SK-MEL-5 (cell line): ENCODE measurements around the gene HOXA7. TPM values are rescaled to one million over a fixed set of nuclear protein-coding genes. Genes with fewer than 3 reads are reported as not detected.

ENCODE experiments used
- DNase-seq: peaks from one replicate; pipeline ENCODE4 v3.0.0-alpha.2; 2016; ENCODE audit warnings: low read depth, low spot score
- in situ Hi-C: cut with HindIII; loops from 2 replicates; pipeline ENCODE4 v1.10.0; 2016; ENCODE audit warnings: low sequenced_read_pairs, high pct_unique_total_duplicates, low pct_unique_long_range_greater_than_20kb
- total RNA-seq: library from RNA; depleted of rRNA; stranded (reverse); fragments of >200 nt; shearing (Covaris generic); gene quantifications from 2 replicates; pipeline ENCODE4 v1.2.3, GENCODE V29; 2014

HOXA7 gene
- total RNA-seq, 1 experiment from 2014 or later = not detected

- in situ Hi-C loops = no loop called here
- no peak for DNase-seq
Observed at GRCh38 chr7:27156916-27157701, 634 bp upstream of the HOXA7 start.

DNA sequence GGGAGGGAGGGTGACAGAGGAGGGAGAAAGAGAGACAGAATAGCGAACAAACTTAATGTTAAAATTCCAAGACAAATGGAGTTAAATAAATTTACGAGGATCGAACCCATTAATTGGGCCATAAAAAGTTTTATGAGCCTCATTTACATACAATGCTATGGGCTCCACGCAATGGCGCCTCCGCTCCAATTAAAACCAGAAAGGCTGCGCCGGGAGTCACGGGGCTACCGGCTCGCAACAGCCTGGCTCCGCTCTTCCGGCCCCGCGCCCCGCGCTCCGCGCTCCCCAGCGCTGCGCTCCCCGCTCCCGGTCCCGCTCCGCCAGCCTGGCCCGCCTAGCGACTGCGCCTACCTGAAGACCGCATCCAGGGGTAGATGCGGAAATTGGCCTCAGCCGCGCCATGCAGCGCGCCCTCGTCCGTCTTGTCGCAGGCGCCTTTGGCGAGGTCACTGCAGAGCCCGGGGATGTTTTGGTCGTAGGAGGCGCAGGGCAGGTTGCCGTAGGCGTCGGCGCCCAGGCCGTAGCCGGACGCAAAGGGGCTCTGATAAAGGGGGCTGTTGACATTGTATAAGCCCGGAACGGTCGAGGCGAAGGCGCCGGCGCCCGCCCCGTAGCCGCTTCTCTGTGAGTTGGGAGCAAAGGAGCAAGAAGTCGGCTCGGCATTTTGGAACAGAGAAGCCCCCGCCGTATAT is 513 bp downstream of the HOXA7 start:
- in situ Hi-C loops = no loop called here
- no peak for DNase-seq

DNA sequence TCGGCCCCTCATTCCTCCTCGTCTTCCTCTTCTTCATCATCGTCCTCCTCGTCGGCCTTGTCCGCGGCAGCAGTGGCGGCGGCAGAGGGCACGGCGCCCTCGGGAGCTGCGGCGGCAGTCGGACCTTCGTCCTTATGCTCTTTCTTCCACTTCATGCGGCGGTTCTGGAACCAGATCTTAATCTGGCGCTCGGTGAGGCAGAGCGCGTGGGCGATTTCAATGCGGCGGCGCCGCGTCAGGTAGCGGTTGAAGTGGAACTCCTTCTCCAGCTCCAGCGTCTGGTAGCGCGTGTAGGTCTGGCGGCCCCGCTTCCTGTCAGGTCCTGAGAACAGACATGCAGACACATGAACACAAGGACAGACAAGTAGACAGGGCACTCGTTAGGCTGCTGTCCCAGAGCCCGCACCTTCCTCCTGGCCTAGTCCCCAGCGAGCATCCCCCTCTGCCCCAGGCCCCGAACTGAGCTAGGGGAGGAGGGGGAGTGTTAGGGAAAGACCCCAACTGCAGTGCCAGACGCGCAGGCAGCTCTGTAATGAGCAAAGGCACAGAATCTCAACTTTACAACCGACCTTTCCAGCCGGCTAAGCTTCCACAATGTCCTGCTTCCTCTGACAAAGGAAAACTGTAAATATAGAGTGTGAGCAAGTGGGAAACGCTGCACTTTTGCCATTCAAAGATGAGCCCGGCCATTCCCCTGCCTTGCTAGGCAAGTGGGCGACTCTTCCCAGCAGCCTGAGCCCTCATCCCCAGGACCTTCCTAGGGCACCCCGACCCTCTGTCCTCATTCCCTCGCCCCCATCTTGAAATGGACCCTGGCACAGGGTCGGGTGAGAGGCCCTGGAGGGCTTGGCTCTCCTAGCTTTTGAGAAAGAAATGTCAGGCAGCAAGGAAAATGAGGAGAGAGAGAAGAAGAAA is 1.3 kb downstream of the HOXA7 start:
- DNase-seq = no peak
- in situ Hi-C loops = no loop called here

GRCh38 chr7:27154369-27154768 is 2.1 kb downstream of the HOXA7 start:
- in situ Hi-C loops = no loop called here
- no peak for DNase-seq

- in situ Hi-C loops = no loop called here
Observed at GRCh38 chr7:27153526-27153925, 2.9 kb downstream of the HOXA7 start.

GRCh38 chr7:27152816-27153442 is 3.5 kb downstream of the HOXA7 start:
- in situ Hi-C loops = no loop called here
- DNase-seq = no peak

More at GRCh38 chr7:27153526-27153925, 2.9 kb downstream of the HOXA7 start:
- DNase-seq = no peak

DNA sequence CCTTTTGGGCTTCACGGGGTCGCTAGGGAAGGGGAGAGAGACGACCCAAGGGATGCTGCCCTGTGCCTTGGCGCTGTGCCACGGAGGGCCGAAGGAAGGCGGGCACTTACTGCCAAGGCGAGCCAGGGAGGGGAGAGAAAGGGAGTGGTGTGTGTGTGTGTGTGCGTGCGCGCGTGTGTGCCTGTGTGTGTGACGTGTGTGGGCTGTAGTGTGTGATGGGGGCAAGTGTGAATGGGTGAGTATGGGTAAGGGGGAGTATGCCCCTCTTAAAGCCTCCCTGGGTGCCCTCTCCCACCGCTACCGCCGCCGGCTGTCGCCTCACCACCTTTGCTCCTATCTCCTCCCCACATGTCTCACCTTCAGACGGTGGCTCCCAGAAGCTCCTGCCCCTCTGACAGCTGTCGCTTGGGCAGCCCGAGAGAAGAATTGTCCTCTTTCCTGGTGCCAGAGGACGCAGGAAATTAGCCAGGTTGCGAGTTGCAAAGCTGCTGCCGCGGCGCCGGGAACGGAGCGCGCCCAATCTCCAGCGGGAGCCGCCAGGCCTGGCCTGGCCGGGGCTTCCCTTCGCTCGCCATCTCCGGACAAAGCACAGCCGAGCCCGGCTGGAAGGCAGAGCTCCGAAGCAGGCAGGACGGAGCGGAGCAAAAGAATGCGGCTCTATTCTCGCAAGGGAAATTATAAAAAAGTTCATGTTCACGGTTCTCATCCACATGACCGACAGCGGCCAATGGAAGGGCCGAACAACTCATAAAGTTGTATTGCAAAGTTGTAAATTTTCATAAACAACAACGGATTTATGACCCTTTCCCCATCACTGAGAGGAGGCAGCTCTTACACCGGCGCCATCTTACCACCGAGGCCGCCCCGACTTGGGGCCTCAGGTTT is 4.3 kb downstream of the HOXA7 start, which contains the start of gene HOXA3:
TSS of gene HOXA3 (minus strand) at position 653 of the 885 bp plus-strand sequence. CDS start 41,943 bp downstream, outside the sequence.
- DNase-seq = no peak
- in situ Hi-C loops = no loop called here

DNA sequence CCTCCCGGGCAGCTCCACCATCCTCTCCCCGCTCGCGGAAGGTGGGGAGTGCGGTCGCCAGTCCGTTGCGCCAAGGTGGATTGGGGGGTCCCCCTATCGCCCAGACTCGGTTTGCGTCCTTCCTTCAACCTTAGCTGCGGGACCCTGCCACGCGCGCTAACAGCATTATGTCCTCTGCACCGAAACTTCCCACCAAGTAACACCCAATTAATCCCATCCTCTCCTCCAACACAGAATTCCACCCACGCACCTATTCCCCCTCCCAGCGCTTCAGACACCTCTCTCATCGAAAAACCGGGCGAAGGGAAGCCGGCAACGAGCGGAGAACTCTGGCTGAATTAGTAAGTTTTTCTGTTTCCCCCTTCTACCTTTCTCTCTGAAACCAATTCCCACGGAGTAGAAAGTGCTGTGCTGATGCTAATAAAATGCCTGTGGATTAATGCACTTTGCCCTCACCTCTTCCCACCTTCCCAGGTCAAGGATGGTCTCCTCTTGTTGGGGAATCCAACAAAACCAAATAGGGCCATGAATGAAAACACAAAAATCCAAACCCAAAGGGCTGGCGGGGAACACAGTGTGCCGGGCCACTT is 5.0 kb downstream of the HOXA7 start:
- DNase-seq = no peak
- in situ Hi-C loops = no loop called here

DNA sequence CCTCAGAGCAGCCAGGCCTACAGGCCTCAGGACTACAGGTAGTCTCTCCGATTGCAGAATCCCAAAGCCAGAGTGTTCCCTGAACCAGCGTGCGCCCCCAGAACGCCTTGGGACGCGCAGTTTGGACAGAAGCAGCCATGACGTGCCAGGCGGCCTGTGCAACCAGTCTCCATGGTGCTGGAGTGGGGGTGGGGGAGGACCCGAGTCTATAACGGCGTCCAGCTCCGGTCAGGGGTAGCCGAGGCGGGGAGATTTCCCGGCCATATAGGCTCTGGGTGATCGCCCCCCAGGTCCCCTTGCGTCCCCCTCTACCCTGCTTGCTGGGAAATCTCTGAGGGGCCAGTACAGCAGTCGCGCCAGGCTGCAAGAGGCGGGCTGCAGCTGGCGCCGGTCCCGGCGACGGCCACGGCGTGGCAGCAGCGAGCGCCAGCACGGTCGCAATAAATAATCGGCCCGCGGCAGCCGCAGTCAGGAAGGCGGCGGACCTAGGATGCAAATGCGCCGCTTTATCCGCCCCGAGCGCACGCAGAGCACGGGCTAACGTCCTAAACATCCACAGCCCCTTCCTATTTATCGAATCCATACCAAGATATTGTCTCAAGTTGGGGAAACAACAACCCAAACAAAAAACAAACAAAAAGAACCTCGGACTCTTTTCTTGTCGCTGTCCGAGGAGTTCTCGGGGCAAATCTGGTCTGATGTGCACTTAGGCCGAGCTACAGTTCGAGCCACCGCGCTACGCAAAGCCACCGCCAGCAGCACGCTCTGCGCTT is 5.7 kb downstream of the HOXA7 start:
- in situ Hi-C loops = no loop called here
- peak; percentile 85 for DNase-seq

DNA sequence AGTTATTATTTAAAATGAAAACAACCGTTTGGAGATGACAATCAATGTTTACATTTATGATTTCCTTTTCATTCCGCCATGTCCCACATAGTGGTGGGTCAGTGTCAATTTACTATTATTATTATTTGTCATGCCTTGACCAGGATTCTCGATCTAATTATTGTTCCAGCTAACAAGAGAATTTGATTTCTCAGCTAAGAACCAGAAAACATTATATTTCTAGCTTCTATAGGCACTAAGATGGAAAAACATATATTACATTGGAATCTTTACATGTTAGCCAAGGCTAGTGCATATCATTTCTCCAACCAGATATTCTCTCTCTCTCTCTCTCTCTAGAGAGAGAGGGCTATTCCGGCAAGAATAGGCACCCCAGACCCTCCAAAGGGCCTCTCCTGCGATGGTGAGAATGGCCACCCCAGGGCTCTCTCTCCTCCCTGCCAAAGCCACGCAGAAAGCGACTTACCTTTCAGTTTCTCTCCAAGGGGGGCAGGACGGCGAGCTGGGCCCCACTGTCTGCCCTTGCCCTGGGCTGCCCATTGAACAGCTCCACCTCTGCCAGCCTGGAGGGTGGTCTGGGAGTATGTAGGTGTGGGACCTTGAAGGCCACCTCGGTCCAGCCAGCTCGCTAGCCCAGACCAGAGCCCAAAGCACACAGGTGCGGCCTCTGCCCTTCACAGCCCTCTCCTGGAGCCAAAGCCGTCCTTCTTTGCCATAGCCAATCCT is 6.5 kb downstream of the HOXA7 start:
- peak; percentile 31 for DNase-seq
- in situ Hi-C loops = no loop called here

- no peak for DNase-seq
- in situ Hi-C loops = no loop called here
Observed at GRCh38 chr7:27148756-27149641, 7.5 kb downstream of the HOXA7 start.

DNA sequence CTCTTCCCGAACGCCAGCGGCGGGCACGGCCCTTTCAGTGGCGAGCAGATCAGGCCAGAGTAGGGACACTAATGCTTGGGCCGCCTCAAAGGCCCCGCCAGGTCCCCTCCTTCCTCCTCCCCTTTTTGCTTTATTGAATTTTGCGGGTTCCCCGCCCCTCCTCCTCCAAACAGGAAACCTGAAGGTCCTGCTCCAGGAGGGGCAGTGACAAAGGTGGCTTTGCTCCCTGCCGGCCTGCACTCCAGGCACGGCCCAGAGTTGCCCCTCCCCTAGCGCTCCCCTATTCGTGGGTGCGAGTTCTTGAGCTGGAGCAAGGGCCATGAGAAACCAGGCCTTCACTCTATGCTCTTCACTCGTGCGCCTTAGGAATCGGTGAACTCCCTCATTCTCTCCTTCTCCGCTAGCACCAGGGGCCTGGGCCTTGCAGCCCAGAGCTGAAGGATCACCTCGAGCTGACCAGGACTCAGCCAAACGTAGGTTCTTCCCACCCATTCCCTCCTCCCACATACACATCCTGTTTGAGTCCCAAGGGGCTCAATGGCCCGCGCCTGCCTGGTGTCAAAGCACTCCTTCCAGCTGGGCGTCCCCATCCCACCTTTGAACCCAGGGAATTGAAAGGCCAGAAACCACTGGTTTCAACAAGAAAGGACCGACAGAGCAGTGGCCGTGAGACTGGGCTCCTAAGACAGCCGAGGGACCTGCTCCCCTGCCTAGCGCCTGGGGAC is 8.3 kb downstream of the HOXA7 start:
- no peak for DNase-seq
- in situ Hi-C loops = no loop called here

- no peak for DNase-seq
- in situ Hi-C loops = no loop called here
Observed at GRCh38 chr7:27147199-27148030, 9.1 kb downstream of the HOXA7 start, which contains the start of gene HOXA6. TSS of gene HOXA6 (minus strand) at chr7:27147774. CDS start at chr7:27147749, 25 bp downstream.
